ENCODE data around the gene MOB3B. TPM values are rescaled to one million over a fixed set of nuclear protein-coding genes. Genes with fewer than 3 reads are reported as not detected.
A peak's percentile ranks its signal among the peaks of the same experiment; 100 is the strongest.

Gene MOB3B
- total and polyA plus RNA-seq, 10 of the 15 experiments (the other 5 are each of a cell fraction or from before 2014, with no cell fraction given) = 0.44 to 2.7 (median 0.91) TPM

DNA sequence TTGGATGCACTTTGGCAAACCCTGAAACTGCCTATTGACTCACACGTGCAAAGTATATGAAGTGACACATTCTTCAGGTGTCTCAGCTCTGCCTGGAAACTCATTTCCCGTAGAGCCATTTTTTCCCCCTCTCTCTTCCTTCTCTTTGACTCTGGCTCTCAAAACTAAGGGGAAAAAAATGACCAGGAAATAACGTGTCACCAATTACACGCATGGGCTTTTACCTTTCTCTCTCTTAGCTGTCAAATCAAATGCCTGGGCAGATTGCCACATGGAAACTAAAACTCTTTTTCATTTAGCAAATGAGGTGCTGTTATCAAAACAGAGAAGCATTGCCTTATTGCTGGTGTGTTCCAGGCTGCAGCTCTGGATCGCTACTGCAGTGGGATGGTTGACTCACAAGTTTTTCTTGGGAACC is 23.9 kb downstream of the MOB3B start (continued):
- TF ChIP-seq, protein P1, sequence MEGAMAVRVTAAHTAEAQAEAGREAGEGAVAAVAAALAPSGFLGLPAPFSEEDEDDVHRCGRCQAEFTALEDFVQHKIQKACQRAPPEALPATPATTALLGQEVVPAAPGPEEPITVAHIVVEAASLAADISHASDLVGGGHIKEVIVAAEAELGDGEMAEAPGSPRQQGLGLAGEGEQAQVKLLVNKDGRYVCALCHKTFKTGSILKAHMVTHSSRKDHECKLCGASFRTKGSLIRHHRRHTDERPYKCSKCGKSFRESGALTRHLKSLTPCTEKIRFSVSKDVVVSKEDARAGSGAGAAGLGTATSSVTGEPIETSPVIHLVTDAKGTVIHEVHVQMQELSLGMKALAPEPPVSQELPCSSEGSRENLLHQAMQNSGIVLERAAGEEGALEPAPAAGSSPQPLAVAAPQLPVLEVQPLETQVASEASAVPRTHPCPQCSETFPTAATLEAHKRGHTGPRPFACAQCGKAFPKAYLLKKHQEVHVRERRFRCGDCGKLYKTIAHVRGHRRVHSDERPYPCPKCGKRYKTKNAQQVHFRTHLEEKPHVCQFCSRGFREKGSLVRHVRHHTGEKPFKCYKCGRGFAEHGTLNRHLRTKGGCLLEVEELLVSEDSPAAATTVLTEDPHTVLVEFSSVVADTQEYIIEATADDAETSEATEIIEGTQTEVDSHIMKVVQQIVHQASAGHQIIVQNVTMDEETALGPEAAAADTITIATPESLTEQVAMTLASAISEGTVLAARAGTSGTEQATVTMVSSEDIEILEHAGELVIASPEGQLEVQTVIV (IDR thresholded peaks at IDR 0.05; ENCODE audit: borderline replicate concordance, partially characterized antibody) = no peak
- no peak for TF ChIP-seq FOXM1 (IDR thresholded peaks at IDR 0.05; ENCODE audit: low read depth, low read length)
- TF ChIP-seq SREBF1 (IDR thresholded peaks at IDR 0.05; ENCODE audit: low read length) = no peak

DNA sequence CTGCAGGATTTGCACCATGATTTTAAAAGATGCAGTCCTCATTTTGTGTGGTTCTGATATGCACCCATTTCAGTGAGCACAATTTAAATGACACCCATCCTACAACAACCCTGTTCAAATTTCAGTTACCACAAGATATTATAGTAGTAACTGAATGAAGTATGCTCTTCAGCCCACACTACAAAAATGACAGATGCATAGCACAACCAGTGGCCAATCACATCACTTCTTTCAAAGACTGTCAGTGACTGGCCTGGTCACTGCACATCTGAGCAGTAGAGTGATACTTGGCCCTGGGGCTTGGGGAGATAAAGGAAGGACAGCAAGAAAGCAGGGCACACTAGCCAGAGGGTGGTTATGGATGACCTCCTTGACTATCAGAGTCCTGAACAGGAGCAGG is 25.4 kb downstream of the MOB3B start:
- Histone ChIP-seq H2AFZ (ENCODE audit: control insufficient read depth, low read depth, low read length) (no peak overlapping the region), H3K4me1 (ENCODE audit: control insufficient read depth, insufficient read depth, low read length) (peaks cover 7% of the 10 kb centered on the region; the same call in 1 of the 2 replicates), H3K27ac (ENCODE audit: control insufficient read depth, insufficient read depth) (no peak overlapping the region), H3K4me2 (ENCODE audit: control insufficient read depth, insufficient read depth) (no peak overlapping the region), H3K27me3 (replicated peaks in 1 of 2; ENCODE audit: control insufficient read depth in 2 of 2, insufficient read depth in 2 of 2, low read length in 1 of 2) (no peaks in the 10 kb centered on the region), H3K4me3 (no peak overlapping the region), H3K9ac (ENCODE audit: control insufficient read depth, insufficient read depth, low read length) (no peak overlapping the region), H4K20me1 (ENCODE audit: control insufficient read depth, insufficient read depth) (no peaks in the 10 kb centered on the region), H3K36me3 (ENCODE audit: control insufficient read depth in 2 of 2, insufficient read depth in 2 of 2, low read length in 1 of 2) (no peaks in the 10 kb centered on the region), H3K9me3 (replicated peaks; ENCODE audit: control insufficient read depth, insufficient read depth, low read length) (no peaks in the 10 kb centered on the region), H3K79me2 (ENCODE audit: control insufficient read depth, insufficient read depth, low read length) (no peaks in the 10 kb centered on the region)
- FAIRE-seq = no peak
- intact Hi-C loops (cut with micrococcal nuclease; ENCODE audit: unreplicated experiment) = no loop called here
- peak; percentile 62 for ATAC-seq
- in situ Hi-C loops (cut with MboI) = no loop called here
- DNase-seq (ENCODE audit: low read depth, low spot score) = no peak
- ChIA-PET POLR2A (no interaction called here), SMC1A (ENCODE audit: uncharacterized antibody, unreplicated experiment) (interaction anchor here (1.7 kb wide), 1 partner anchor 21 kb away, joined by 4 read pairs; no protein-coding TSS in a partner anchor), RAD21 (ENCODE audit: unreplicated experiment) (no interaction called here), CTCF (no interaction called here)
- BruUV-seq (replicated peaks) = no TSS peak
- TF ChIP-seq, protein P2, sequence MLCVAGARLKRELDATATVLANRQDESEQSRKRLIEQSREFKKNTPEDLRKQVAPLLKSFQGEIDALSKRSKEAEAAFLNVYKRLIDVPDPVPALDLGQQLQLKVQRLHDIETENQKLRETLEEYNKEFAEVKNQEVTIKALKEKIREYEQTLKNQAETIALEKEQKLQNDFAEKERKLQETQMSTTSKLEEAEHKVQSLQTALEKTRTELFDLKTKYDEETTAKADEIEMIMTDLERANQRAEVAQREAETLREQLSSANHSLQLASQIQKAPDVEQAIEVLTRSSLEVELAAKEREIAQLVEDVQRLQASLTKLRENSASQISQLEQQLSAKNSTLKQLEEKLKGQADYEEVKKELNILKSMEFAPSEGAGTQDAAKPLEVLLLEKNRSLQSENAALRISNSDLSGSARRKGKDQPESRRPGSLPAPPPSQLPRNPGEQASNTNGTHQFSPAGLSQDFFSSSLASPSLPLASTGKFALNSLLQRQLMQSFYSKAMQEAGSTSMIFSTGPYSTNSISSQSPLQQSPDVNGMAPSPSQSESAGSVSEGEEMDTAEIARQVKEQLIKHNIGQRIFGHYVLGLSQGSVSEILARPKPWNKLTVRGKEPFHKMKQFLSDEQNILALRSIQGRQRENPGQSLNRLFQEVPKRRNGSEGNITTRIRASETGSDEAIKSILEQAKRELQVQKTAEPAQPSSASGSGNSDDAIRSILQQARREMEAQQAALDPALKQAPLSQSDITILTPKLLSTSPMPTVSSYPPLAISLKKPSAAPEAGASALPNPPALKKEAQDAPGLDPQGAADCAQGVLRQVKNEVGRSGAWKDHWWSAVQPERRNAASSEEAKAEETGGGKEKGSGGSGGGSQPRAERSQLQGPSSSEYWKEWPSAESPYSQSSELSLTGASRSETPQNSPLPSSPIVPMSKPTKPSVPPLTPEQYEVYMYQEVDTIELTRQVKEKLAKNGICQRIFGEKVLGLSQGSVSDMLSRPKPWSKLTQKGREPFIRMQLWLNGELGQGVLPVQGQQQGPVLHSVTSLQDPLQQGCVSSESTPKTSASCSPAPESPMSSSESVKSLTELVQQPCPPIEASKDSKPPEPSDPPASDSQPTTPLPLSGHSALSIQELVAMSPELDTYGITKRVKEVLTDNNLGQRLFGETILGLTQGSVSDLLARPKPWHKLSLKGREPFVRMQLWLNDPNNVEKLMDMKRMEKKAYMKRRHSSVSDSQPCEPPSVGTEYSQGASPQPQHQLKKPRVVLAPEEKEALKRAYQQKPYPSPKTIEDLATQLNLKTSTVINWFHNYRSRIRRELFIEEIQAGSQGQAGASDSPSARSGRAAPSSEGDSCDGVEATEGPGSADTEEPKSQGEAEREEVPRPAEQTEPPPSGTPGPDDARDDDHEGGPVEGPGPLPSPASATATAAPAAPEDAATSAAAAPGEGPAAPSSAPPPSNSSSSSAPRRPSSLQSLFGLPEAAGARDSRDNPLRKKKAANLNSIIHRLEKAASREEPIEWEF (IDR thresholded peaks at IDR 0.05; ENCODE audit: insufficient replicate concordance, low read depth, low read length) = no peak
- no peak for TF ChIP-seq ZZZ3 (IDR thresholded peaks at IDR 0.05; ENCODE audit: control insufficient read depth, insufficient read length, low read depth)
- no peak for TF ChIP-seq RAD21 (IDR thresholded peaks at IDR 0.05; ENCODE audit: insufficient read depth, low read depth, low read length)
- TF ChIP-seq POU2F2 (IDR thresholded peaks at IDR 0.05; ENCODE audit: borderline replicate concordance, low read depth, low read length) = no peak
- TF ChIP-seq RELA (IDR thresholded peaks at IDR 0.05; ENCODE audit: borderline replicate concordance, partially characterized antibody) = no peak
- no peak for TF ChIP-seq ESRRA (IDR thresholded peaks at IDR 0.05; ENCODE audit: low read length)
- no peak for TF ChIP-seq NR2F1 (conservative IDR thresholded peaks at IDR 0.05)
- TF ChIP-seq CBFB (IDR thresholded peaks at IDR 0.05; ENCODE audit: low read depth) = no peak
- no peak for TF ChIP-seq SMC3 (IDR thresholded peaks at IDR 0.05; ENCODE audit: borderline replicate concordance, low read length)
- TF ChIP-seq, protein P1 (IDR thresholded peaks at IDR 0.05; ENCODE audit: borderline replicate concordance, partially characterized antibody) = no peak
- no peak for TF ChIP-seq SMARCA5 (IDR thresholded peaks at IDR 0.05)

Data from GM12878 (cell line).